Activated naive CD8-positive, alpha-beta T cell treated with anti-CD3 and anti-CD28 coated beads, Interleukin-2, amount 50 U/mL, for 24 hours (primary cell): ENCODE measurements around the gene NR4A3.

ENCODE experiments used
- ATAC-seq: fragments of 150-1000 bp; cut with Tn5 transposase; one replicate; pipeline ENCODE4 v1.10.0; 2021
- DNase-seq: peaks from one replicate; pipeline ENCODE4 v3.0.0; 2021
- H3K27ac Mint-ChIP-seq: one replicate; pipeline ENCODE4 v1.8.0; 2021; ENCODE audit warnings: mild to moderate bottlenecking, mixed read lengths
- H3K27me3 Mint-ChIP-seq: one replicate; pipeline ENCODE4 v1.8.0; 2021; ENCODE audit warnings: mixed read lengths
- H3K36me3 Mint-ChIP-seq: one replicate; pipeline ENCODE4 v1.8.0; 2021; ENCODE audit warnings: low read depth, mixed read lengths
- H3K4me1 Mint-ChIP-seq: one replicate; pipeline ENCODE4 v1.8.0; 2021; ENCODE audit warnings: mixed read lengths
- H3K4me3 Mint-ChIP-seq: one replicate; pipeline ENCODE4 v1.8.0; 2021; ENCODE audit warnings: mild to moderate bottlenecking, moderate library complexity, mixed read lengths
- H3K9me3 Mint-ChIP-seq: one replicate; pipeline ENCODE4 v1.8.0; 2021; ENCODE audit warnings: mixed read lengths

Gene NR4A3

GRCh38 chr9:99807276-99807852, 14.3 kb upstream of the NR4A3 start:
- ATAC-seq (no peak), DNase-seq (peak; percentile 70)
- Mint-ChIP-seq H3K36me3 (peaks cover 3% of the 10 kb centered on the region), H3K27ac (peak overlapping the region; percentile 37), H3K27me3 (no peaks in the 10 kb centered on the region), H3K4me1 (peaks cover 55% of the 10 kb centered on the region), H3K4me3 (no peak overlapping the region), H3K9me3 (no peaks in the 10 kb centered on the region)

GRCh38 chr9:99807956-99808355, 13.7 kb upstream of the NR4A3 start:
- Mint-ChIP-seq H3K27me3 (no peaks in the 10 kb centered on the region), H3K4me1 (peaks cover 56% of the 10 kb centered on the region), H3K4me3 (no peak overlapping the region), H3K9me3 (no peaks in the 10 kb centered on the region), H3K27ac (no peak overlapping the region), H3K36me3 (peaks cover 3% of the 10 kb centered on the region)
- no peak for ATAC-seq
- no peak for DNase-seq

GRCh38 chr9:99808454-99808853, 13.2 kb upstream of the NR4A3 start:
- H3K36me3 Mint-ChIP-seq: peaks cover 3% of the 10 kb centered on the region
- no peak for ATAC-seq
- H3K4me3 Mint-ChIP-seq: no peak overlapping the region
- H3K4me1 Mint-ChIP-seq: peaks cover 56% of the 10 kb centered on the region
- H3K27ac Mint-ChIP-seq: no peak overlapping the region
- no peaks in the 10 kb centered on the region for H3K9me3 Mint-ChIP-seq
- no peaks in the 10 kb centered on the region for H3K27me3 Mint-ChIP-seq
- DNase-seq: no peak

GRCh38 chr9:99809586-99810319, 11.9 kb upstream of the NR4A3 start:
- no peak overlapping the region for H3K4me3 Mint-ChIP-seq
- peak; percentile 83 for ATAC-seq
- no peak for DNase-seq
- peaks cover 3% of the 10 kb centered on the region for H3K27me3 Mint-ChIP-seq
- no peak overlapping the region for H3K27ac Mint-ChIP-seq
- no peaks in the 10 kb centered on the region for H3K9me3 Mint-ChIP-seq
- peaks cover 62% of the 10 kb centered on the region for H3K4me1 Mint-ChIP-seq
- peaks cover 3% of the 10 kb centered on the region for H3K36me3 Mint-ChIP-seq

- ATAC-seq: no peak
- peaks cover 4% of the 10 kb centered on the region for H3K27me3 Mint-ChIP-seq
- H3K4me1 Mint-ChIP-seq: peaks cover 76% of the 10 kb centered on the region
- H3K27ac Mint-ChIP-seq: peak overlapping the region; percentile 70
- H3K4me3 Mint-ChIP-seq: peak overlapping the region; percentile 49
- no peak for DNase-seq
- peaks cover 3% of the 10 kb centered on the region for H3K36me3 Mint-ChIP-seq
- H3K9me3 Mint-ChIP-seq: no peaks in the 10 kb centered on the region
These were observed 10.5 kb upstream of the NR4A3 start for GRCh38 chr9:99811172-99811571.

- Mint-ChIP-seq H3K4me1 (peaks cover 82% of the 10 kb centered on the region), H3K27me3 (peaks cover 4% of the 10 kb centered on the region), H3K9me3 (no peaks in the 10 kb centered on the region), H3K36me3 (peaks cover 3% of the 10 kb centered on the region), H3K27ac (peak overlapping the region; percentile 70), H3K4me3 (peak overlapping the region; percentile 49)
- no peak for DNase-seq
- ATAC-seq: peak; percentile 83
These were observed 9.9 kb upstream of the NR4A3 start for GRCh38 chr9:99811598-99812383.

- Mint-ChIP-seq H3K36me3 (no peaks in the 10 kb centered on the region), H3K9me3 (no peaks in the 10 kb centered on the region), H3K4me3 (no peak overlapping the region), H3K27ac (no peak overlapping the region), H3K27me3 (peaks cover 4% of the 10 kb centered on the region), H3K4me1 (peaks cover 81% of the 10 kb centered on the region)
- ATAC-seq (no peak), DNase-seq (no peak)
These were observed 7.9 kb upstream of the NR4A3 start for GRCh38 chr9:99813739-99814138.

GRCh38 chr9:99814359-99814758, 7.3 kb upstream of the NR4A3 start:
- Mint-ChIP-seq H3K4me1 (peaks cover 80% of the 10 kb centered on the region), H3K27ac (no peak overlapping the region), H3K27me3 (peaks cover 4% of the 10 kb centered on the region), H3K36me3 (no peaks in the 10 kb centered on the region), H3K9me3 (no peaks in the 10 kb centered on the region), H3K4me3 (no peak overlapping the region)
- ATAC-seq (no peak), DNase-seq (no peak)

GRCh38 chr9:99816392-99816791, 5.3 kb upstream of the NR4A3 start:
- ATAC-seq: no peak
- Mint-ChIP-seq H3K36me3 (no peaks in the 10 kb centered on the region), H3K4me1 (peaks cover 69% of the 10 kb centered on the region), H3K27me3 (peaks cover 4% of the 10 kb centered on the region), H3K9me3 (no peaks in the 10 kb centered on the region), H3K27ac (peak overlapping the region; percentile 28), H3K4me3 (peak overlapping the region; percentile 12)
- no peak for DNase-seq

GRCh38 chr9:99818500-99818899, 3.2 kb upstream of the NR4A3 start:
- peaks cover 64% of the 10 kb centered on the region for H3K4me1 Mint-ChIP-seq
- H3K9me3 Mint-ChIP-seq: no peaks in the 10 kb centered on the region
- no peak for ATAC-seq
- DNase-seq: no peak
- peaks cover 12% of the 10 kb centered on the region for H3K36me3 Mint-ChIP-seq
- peak overlapping the region; percentile 81 for H3K27ac Mint-ChIP-seq
- peaks cover 4% of the 10 kb centered on the region for H3K27me3 Mint-ChIP-seq
- peak overlapping the region; percentile 100 for H3K4me3 Mint-ChIP-seq

GRCh38 chr9:99819123-99819855, 2.4 kb upstream of the NR4A3 start:
- H3K4me1 Mint-ChIP-seq: peaks cover 67% of the 10 kb centered on the region
- ATAC-seq: peak; percentile 59

GRCh38 chr9:99819856-99820684, 1.6 kb upstream of the NR4A3 start:
- peak; percentile 93 for DNase-seq
- Mint-ChIP-seq H3K4me3 (peak overlapping the region; percentile 100), H3K4me1 (peaks cover 64% of the 10 kb centered on the region), H3K36me3 (peaks cover 25% of the 10 kb centered on the region), H3K27ac (peak overlapping the region; percentile 99), H3K27me3 (peaks cover 2% of the 10 kb centered on the region), H3K9me3 (no peaks in the 10 kb centered on the region)
- peak; percentile 41 for ATAC-seq

More at GRCh38 chr9:99819123-99819855, 2.4 kb upstream of the NR4A3 start:
- DNase-seq: peak; percentile 95
- Mint-ChIP-seq H3K27me3 (peaks cover 4% of the 10 kb centered on the region), H3K4me3 (peak overlapping the region; percentile 100), H3K36me3 (peaks cover 17% of the 10 kb centered on the region), H3K27ac (peak overlapping the region; percentile 81), H3K9me3 (no peaks in the 10 kb centered on the region)

- DNase-seq (peak; percentile 72), ATAC-seq (peak; percentile 10)
- Mint-ChIP-seq H3K27ac (peak overlapping the region; percentile 99), H3K9me3 (no peaks in the 10 kb centered on the region), H3K36me3 (peaks cover 32% of the 10 kb centered on the region), H3K4me1 (peaks cover 62% of the 10 kb centered on the region), H3K4me3 (peak overlapping the region; percentile 100), H3K27me3 (peaks cover 2% of the 10 kb centered on the region)
These were observed 845 bp upstream of the NR4A3 start for GRCh38 chr9:99820685-99821395.
